ENCODE measurements around the gene GALNT15.

Gene GALNT15

GRCh38 chr3:16233806-16234205 lies 59.3 kb downstream of the GALNT15 start:
- DNase-seq: no peak

DNA sequence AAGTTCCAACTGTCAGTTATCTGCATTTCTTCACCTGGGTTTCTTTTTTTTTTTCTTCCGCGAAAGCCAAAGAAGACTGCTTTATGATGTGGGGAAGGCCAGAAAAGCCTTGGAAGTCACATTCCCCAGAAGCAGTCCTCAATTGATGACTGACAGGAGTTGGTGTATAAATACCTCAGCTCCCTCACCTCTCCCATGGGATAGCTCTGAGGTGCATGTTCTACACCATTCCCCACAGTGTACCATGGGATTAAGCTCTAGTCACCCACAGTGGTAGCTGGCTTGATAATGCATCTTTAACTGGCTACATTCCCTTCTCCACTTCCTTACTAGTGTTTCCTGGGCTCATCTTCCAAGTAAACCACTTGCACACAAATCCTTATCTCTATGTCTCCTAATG lies 59.8 kb downstream of the GALNT15 start:
- DNase-seq: no peak

GRCh38 chr3:16236030-16236639 lies 61.7 kb downstream of the GALNT15 start:
- no peak for DNase-seq

GRCh38 chr3:16236856-16237393 lies 62.4 kb downstream of the GALNT15 start:
- DNase-seq: no peak

DNA sequence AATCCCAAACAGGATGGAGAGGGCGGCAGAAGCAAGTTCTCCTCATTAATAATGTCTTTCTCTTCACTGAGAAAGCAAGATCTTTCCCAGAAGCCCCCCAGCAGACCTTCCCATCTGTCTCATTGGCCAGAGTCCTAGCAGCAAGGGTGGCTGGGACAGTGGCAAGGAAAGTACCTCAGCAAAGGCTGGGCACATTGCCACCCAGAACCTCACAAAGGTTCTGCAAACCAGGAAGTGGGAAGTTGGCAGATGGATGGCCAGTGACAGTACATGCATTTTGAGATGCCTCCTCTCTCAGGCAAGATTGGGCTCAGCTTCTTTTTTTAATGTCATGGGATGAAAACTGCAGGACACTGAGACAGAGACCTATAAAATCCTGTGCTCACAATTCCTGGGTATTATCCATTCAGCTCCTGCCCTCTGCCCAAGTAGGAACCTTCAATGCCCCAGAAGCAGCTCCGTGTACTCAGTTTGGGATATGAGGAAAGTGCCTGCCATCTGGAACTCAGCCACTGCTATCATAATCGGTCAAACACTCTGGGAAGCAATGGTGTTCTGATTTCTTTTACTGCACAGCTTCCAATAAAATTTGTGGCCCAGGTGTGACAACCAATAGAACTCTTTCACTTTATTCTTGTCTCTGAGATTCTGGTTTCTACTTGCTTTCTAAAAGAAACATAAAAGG lies 64.7 kb downstream of the GALNT15 start:
- no peak for DNase-seq

- no peak for DNase-seq
These were observed 65.3 kb downstream of the GALNT15 start for GRCh38 chr3:16239780-16240179.

- no peak for DNase-seq
These were observed 65.9 kb downstream of the GALNT15 start for GRCh38 chr3:16240229-16241023.

DNA sequence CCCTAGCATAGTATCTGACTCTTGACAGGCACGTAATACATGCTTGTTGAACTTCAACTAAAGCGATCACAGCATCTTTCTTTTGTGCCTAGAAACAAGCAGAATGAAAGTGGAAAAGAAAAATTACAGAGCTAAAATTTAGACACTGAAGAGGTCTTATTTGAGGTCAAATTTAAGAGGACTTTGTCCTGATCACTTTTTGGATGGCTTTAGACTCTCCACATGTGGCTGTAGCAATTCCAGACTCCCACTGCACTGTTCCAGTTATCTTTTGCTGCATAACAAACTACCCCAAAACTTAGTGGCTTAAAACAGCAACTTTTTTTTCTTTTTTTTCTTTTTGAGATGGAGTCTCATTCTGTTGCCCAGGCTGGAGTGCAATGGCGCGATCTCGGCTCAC lies 66.7 kb downstream of the GALNT15 start:
- no peak for DNase-seq

- DNase-seq: no peak
These were observed 67.7 kb downstream of the GALNT15 start for GRCh38 chr3:16242177-16242576.

DNA sequence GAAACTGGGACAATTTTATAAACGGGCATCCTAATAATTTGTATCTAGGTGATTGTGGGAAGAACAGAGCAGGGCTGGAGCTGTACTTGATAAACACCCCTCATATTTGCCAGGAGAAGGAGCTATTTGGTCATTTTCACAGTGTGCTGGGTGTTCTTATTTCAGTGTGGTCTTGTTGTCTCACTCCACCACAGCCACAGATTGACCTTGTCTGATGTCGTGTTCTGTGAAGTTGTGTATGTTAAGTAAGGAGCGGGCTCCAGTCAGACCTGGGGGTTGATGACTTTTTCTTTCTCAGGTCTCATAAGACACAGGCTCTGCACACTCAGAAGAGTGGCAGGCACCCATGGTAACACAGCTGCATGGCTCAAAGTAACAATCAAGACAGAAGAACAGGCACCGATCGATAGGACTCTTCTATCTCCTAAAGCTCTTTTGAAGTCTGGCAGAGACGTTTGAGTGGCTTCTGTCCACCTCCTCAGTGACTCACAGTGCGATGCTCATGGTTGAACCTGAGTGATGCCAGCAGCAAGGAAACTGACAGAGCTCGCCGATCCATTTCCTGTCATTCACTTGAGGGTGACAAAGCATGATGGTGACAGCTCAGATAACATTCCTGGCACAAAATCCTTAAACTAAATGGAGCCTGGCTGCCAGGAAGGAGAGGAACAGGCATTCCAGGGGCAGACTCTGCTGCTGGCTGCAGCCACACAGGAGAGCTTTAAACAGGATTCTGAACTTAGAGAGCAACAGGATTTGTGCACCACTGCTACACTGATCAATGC lies 69.4 kb downstream of the GALNT15 start:
- no peak for DNase-seq

- DNase-seq: no peak
These were observed 71.1 kb downstream of the GALNT15 start for GRCh38 chr3:16245609-16246008.

GRCh38 chr3:16247282-16248061 lies 73.0 kb downstream of the GALNT15 start:
- DNase-seq: peak; percentile 12

- no peak for DNase-seq
These were observed 74.1 kb downstream of the GALNT15 start for GRCh38 chr3:16248556-16248955.

GRCh38 chr3:16249336-16249735 lies 74.9 kb downstream of the GALNT15 start:
- no peak for DNase-seq

GRCh38 chr3:16249886-16250285 lies 75.4 kb downstream of the GALNT15 start:
- DNase-seq: no peak

- DNase-seq: no peak
These were observed 77.0 kb downstream of the GALNT15 start for GRCh38 chr3:16251316-16252085.

DNA sequence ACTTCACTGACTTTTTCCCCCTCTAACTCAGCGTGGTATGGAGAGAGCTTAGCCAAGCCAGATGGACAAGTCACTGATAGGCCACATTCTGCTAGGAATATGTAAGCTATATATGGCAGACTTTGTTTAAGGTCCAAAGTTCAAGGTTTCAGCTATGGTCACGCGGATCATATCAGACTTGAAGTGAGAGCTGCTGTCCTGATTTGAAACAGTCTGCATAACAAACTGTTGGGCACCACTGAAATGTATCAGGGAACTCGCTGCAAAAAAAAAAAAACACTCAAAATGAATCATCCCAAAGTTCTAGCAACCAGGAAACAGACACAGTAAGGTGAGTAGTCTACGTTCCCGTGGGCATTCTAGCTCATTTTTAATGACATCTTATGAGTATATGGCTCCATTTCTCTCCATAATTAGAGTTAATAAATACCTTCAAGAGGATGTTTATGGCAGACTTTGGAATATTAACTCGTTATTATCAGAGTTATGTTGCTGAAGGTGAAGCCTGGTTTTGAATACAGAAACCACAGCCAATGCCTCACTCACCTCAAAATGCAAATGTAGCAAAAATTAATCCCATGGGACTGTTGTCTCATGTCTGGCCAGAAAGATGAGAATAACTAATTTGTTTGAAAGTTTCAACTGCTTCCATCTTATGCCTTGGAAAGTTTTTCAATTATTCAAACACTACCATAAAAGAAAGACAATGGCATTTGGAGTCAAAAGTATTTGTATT lies 77.9 kb downstream of the GALNT15 start:
- DNase-seq: peak; percentile 40

DNA sequence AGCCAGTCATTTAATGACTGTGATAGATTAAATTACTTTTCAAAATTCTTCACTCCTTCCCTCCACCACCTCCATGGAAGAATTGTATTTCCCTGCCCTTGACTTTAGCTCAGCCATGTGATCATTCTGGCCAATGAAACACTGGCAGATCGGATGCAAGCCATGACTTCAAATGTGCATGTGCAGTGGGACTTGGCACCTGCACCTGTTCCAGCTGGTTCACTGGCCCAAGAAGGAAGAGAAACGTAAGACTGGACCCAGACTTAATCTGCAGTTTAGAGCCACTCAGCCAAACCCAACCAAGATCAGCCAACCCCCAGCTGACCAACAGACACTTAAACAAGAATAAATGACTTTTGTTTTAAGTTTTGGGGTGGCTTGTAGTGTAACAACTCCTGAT lies 78.5 kb downstream of the GALNT15 start:
- DNase-seq: no peak

DNA sequence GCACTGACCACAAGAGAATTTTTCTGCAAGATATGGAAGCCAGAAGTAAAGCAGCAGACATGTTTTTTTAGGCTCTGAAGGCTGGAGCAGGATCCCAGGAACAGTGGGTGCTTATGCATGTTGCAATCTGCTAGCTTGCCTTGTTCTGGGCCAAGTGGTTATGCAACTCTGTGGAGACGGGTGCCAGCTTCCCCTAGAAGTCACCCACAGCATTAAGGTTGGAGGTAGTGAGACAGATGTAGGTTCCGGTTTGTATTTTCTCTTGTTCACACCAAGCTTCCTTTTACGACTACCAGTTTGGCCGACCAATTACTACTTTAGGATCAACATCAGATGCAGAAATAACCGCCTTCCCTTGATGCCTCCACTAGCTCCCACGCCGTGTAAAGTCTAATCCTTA lies 79.1 kb downstream of the GALNT15 start:
- DNase-seq: no peak

- no peak for DNase-seq
These were observed 80.4 kb downstream of the GALNT15 start for GRCh38 chr3:16254916-16255315.

GRCh38 chr3:16255326-16255725 lies 80.8 kb downstream of the GALNT15 start:
- DNase-seq: no peak
